GM18867 (cell line): ENCODE data around the gene LGALS3.

Experiments
- ATAC-seq: cut with Tn5 transposase; IDR thresholded peaks from one replicate; pipeline ENCODE4 v1.9.1; 2021; ENCODE audit warnings: mild to moderate bottlenecking, moderate library complexity; ENCODE audit not compliant: unreplicated experiment

Gene LGALS3

DNA sequence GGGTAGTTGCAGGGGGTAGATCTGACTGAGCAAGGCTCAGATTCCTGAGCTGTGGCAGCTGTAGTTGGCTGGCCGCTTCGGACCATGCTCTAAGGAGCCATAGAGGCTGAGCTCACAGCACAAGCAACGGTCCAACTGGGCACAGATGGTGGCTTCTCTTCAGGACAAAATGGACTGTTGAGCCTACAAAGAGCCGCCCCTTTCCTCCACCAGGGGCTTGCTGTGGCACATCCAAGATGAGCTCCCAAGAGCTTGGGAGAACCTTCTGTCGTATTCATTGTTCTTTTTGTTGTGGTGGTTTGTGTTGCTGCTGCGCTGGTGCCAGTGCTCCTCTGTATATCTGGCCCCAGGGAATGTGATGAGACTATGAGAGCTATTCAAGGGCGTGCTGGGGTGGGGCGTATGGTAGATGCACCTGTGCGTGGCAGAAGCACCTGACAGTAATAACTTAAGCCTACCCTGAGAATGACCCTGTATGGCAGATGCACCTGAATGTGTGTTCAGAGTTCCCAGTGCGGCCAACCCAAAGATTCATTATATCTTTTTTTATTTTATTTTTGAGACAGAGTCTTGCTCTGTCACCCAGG is 17.8 kb upstream of the LGALS3 start:
- no peak for ATAC-seq

DNA sequence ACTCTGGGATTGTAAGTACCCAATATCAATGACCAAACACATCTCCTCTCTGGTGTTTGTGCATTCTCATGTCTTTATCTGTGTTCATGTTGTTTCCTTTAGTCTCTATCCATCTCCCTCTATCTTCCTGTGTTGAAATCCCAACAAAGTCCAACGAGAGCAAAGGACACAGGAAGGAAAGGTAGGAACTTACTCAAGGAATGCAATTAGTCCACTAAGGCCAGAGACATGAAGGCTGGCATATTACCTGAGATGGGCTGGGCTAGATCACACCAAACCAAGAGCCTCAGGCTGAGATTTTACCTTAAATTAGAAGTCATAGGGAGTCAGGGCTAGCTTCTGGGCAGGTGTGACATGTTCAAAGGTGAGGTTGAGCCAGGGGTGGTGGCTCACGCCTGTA is 14.3 kb upstream of the LGALS3 start:
- no peak for ATAC-seq

DNA sequence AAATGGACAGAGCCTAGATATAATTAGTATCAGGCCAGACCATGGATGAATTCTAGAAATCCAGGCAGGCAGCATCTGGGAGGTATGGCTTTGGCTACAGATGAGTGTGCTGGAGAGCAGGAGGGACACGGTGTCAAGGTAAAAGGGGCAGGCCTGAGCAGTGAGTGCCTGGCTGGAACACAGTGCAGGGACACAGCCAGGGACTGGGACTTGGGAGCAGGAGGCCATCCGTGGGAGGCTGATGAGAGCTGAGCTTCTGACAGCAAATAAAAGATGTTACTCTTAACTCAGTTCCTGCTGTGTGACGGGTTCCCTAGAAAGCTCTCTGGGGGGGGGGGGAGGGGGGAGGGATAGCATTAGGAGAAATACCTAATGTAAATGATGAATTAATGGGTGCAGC is 13.6 kb upstream of the LGALS3 start:
- no peak for ATAC-seq

DNA sequence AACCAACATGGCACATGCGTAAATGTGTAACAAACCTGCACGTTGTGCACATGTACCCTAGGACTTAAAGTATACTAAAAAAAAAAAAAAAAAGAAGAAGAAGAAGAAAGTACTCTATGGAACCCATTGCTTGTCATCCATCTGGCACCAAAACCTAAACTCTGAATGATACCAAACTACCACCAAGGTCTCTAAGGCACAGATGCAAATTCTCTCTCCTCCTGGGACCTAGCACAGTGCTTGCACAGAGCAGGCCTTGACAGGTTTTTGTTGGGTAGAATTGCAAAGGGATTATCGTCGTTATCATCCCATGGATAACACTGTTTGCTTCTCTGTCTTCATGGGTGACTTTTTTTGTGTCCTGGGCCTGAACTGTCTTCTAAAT is 13.2 kb upstream of the LGALS3 start:
- ATAC-seq, result no peak

DNA sequence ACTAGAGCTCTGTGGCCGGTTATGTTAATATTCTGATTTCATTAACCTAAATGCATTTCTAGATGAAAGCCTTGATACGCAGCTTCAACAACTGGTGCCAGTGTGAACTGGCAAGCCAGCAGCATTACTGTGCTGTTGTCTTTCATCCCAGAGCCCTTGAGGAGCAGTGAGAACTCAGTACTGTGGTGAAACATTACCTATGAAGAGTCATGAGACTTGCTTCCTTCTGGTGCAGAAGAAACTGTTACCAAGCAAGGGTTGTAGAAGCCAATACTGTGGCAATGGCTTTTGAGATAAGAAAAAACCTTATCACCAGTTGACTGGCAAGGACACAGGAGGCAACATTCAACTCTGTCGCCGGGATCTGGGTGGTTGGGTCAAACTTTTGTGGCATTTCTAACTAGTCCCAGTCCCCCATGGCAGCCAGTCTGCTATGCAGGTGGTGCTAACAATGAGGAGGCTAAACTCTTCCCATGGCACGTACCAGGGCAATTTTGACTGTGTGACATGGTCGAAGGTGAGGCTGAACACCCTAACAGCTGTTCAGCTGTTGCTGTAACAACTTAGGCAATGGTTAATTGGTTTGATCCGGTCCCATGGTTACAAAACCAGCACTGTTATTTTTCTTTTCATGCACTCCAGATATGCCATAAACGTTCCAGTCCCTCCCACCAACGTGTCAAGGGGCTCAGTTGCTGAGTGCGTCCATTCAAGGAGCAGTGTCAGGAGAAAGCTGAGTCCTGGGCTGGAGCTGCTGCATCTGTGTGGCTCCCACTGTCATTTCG is 12.6 kb upstream of the LGALS3 start:
- ATAC-seq, result no peak

DNA sequence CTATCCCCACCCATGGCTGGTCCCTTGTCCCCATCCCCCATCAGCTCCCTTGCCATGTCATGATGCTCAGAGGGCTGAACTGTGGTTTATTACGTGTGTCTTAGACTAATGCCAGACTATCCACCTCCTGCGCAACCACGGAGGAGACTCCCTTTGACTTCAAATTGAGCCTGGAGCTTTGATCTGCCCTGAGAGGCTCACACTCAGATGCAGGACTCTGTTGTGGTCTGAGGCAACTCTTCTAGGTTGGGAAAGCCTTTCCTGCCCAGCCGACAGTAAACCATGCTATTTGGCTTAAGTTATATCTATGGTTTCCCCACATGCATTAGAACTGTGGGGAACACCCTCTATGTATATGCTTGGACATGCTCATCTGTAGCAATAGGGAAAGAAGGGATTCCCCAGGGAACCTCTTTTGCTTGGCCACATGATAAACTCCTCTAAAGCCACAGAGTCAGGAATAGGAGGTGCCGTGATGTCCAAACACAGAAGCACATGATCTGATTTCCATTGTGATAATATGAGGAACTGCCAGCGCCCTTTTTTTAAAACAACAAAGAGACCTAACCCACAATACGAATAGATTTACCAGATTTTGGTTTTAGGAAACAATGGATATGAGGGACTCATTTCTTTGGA is 11.1 kb upstream of the LGALS3 start:
- ATAC-seq, result no peak

DNA sequence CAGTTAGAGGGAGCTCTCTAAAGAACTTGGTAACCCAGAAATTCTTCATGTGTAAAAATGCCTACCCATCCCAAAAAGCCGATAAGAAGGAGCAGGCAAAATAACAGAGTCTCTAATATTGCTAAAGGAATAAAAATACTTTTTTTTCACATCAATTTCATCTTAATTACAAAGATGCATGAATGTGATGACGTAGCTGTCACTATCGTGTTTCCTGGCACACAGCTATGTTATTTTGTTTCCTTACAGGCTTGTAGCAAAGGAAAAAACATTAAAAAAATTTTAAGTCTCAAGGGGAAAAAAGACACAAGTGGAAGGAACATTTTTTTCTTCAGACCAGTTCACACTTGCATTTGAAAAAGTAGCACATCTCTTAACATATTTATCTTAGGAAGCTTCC is 10.3 kb upstream of the LGALS3 start:
- ATAC-seq, result no peak

DNA sequence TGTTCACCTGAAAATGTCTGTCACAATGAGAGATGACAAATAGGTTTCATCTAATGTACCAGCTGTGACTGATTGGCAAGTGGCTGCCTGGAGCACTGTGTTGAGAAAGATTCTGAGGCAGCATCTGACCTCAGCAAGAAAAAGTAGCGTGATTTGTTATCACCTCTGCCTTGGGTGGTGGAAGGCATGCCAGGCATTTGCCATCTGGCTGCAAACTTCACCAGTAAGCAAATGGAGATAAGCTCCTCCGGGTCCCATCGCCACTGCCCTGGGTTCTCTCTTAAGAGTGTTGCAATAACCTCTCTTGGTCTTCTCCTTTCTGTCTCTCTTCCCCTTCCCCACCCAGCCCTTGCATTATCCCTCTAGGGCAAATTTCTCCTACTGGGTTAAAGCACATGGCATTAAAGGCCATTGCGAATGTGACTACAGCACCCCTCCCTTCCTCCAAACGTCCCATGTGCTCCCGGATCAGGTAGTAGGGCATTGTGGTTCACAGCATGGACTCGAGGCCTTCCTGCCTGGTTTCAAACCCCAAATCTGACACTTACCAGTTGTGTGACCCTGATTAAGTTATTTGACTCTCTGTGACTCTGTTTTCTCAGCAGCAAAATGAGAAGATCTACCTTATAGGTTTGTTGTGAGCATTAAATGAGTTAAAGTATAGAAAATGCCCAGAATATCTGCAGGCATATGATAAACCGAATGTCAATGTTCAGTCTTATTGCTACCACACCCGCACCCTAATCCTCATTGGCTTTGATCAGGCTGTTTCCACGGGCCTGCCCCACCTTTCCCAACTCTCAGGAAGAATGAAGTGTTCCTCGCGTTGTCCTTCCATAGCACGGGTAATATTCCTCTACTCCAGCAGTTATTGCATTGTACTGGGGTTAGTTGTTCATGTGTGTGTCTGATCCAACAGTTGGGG is 8.2 kb upstream of the LGALS3 start:
- no peak for ATAC-seq

DNA sequence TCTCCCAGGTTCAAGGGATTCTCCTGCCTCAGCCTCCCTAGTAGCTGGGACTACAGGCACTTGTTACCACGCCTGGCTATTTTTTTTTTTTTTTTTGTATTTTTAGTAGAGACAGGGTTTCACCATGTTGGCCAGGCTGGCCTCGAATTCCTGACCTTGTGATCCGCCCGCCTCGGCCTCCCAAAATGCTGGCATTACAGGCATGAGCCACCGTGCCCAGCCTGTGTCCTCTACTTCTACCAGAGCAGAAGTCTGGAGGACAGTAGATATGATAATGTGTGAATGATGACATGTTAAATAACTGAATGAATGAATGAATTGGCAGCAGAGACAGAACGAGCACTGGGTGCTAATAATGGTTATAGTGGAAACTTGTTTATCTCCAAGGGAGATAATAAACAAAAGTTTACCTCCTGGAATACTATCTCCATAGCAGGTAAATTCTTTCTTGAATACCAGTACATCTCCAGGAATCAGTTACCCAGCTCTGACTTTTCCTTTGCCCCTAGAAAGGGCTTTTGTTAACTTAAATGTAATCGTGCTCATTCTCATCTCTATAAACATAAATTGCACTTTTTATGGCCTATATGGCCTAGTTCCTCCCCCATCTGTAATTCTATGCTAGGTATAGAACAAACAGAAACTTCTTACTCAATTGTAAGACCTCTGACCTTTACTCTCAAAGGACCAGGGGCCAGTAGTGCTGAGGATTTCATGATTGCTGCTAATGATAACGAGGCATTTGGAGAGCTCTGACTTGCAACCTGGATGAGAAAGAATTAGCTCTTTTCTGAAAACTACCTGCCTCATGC is 7.2 kb upstream of the LGALS3 start:
- ATAC-seq, result no peak

DNA sequence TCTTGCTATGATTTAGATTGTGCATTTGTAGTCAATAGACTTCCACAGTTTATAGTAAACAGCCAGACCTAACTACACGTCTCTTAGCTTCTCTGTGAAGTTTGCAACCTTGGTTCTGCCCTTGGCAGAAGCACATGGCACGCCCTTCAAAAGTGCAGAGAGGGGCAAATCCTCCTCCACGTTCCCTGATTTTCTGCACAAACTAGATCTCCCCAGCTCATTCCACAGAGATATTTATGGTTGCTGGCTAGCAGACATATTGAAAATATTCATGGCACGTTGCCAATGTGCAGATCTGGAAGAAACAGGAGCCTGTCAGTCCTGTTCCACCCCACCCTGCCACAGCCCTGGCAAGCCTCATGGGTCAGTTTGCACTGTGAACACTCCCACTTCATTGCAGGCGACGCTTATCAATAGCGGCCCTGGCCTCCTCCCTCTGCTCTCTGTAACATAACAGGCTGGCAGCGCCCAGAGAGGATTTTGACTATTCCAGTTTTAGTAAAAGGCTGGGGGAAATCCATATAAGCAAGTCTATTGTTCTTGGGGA is 6.5 kb upstream of the LGALS3 start:
- ATAC-seq, result no peak

DNA sequence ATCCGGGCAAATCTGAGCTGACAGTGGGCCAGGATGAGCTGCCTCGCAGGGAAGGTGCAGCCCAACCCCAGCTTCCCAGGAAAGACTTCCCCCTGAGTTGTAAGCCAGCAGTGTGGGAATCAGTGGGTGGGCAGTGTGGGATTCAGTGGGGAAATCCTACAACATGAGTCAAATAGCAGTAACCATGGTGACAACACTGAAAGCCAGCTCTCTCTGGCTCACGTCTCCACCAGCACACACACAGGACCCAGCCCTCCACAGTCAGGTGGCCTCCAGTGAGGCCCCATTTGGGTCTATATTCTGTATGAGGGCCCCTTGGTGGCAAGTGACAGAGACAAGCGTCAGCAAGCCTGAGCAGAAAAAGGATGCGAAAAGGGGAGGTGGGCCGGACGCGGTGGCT is 6.0 kb upstream of the LGALS3 start:
- ATAC-seq, result no peak

DNA sequence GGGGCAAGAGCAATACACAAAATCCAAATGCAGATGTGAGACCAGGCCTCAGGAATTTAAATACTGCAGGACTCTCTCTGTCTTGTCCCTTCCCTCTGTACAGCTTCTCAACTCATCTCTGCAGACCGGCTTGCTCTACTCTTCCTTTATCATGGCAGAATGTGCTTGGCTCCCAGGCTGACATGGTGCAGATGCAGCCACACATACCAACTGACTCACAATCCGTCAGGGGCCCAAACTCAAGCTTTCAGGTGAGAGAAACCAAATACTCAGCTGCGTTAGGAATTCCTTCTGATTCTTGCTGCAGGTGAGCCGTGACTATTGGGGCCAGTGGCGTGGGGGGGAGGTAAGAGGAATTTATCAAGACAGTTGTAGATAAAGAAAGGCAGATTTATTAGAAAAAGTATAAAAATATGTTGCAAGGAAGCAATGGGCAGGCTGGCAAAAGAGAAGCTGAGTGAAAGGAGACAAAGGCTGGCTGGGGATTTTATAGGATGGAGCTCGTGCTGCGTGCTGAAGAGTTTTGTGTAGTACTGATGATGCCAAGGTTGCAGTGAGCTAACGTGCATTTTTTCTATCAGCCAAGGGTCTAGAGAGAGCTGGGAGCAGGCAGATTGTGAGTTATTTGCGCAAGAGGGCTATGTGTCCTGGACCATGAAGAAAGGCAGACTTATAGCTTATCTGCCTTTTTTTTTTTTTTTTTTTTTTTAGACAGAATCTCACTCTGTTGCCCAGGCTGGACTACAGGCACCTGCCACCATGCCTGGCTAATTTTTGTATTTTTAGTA is 5.0 kb upstream of the LGALS3 start:
- no peak for ATAC-seq

DNA sequence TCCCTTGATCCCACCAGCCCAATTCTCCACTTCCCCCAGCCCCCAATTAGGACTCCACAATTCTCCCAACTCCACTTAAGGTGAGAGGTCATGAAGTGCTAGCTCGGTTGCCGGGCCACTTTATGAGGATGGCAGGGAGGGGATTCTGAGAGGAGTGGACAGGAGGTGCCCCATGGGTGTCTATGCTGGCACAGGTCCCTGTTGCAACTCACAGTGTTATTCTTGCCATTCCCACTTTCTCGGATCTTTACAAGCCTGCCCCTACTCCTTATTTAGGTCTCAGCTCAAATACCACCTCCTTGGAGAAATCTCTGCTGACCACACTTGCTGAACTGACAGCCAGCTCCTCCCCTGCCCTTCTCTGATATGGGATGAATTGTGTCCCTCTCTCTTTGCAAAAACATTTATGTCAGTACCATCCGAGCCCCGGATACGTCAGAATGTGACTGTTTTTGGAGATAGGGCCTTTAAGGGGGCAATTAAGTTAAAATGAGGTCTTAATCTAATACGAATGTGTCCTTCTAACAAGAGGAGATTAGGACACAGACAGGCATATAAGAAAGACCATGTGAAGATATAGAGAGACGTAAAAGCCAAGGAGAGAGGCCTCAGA is 4.2 kb upstream of the LGALS3 start:
- no peak for ATAC-seq

DNA sequence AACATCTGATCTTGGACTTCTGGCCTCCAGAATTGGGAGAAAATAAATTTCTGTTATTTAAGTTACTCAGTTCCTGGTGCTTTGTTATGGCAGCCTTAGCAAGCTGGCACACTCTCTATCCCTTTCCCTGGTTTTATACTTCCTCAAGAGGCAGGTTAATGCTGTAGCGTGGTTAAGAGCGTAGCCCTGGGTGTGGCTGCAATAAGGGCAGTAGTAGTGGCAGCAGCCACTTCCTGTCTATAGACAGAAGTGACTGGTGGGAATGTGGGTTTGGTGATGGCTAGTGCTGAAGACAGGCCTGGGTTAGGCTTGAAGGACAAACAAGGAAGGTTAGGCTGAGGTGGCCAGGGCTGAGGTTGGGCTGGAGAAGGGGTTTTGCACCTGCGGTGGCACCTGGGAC is 3.6 kb upstream of the LGALS3 start:
- no peak for ATAC-seq

DNA sequence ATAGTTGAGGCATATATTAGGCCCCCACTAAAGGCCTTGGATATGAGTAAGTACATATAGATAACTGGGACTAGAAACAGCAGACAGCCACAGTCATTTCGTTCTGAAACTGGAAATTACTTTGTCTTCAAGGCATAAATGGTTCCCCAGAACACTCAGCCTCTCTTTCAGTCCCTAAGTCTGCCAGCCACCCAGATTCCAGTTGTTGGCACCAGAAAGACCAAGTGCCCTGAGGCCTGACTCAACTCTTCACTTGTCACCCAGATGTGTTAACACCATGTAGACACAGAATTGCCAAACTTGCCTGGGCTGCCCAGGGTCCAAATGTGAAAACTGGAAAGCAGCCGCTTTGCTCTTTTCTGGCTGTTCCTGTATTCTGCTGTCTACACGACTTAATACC is 3.0 kb upstream of the LGALS3 start:
- ATAC-seq, result no peak

DNA sequence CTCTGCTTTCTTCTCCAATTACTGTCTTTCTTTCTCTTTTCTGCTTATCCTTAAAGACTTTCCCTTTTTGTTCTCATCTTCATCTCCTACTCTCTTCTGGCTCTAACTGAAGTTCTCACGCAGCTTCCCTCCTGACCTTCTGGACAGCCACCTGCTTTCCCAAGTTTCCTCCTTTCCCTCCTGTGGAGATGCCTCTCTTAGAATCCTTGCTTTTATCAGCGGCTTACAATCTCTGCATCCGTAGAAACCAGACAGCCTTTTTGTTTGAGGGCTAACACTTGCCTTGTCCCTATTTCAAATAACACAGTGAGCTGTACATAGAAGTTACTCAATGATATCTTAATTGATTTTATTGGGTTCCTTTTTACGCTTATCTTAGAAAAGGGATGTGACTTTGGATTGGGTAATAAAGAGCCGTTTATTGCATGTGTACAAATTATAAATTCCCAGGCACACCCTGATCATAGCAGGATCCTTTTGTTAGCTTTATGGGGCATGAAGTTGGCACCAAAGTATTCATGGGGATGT is 2.1 kb upstream of the LGALS3 start:
- ATAC-seq, result no peak

DNA sequence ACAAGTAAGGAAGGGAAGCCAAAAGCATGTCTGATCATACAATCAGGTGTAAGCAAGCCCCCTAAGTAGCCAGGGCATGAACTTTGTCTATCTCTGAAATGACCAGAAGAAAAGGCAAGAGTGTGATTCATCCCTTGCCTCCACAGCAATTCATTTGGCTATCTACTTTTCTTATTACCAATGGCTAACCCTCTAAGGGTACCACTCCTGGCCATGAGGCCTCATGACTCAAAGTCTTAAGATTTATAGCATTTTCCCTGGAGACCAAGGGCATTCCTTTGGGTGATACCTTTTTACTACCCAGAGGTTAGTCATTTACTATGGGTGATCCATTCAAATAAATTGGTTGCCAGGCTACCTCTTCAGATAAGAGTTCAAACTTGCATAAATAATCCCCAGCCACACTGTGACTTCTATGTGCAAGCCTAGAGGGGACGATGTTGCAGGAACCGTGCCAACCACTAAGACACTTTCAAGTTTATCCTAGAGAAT is 1.5 kb upstream of the LGALS3 start:
- no peak for ATAC-seq

DNA sequence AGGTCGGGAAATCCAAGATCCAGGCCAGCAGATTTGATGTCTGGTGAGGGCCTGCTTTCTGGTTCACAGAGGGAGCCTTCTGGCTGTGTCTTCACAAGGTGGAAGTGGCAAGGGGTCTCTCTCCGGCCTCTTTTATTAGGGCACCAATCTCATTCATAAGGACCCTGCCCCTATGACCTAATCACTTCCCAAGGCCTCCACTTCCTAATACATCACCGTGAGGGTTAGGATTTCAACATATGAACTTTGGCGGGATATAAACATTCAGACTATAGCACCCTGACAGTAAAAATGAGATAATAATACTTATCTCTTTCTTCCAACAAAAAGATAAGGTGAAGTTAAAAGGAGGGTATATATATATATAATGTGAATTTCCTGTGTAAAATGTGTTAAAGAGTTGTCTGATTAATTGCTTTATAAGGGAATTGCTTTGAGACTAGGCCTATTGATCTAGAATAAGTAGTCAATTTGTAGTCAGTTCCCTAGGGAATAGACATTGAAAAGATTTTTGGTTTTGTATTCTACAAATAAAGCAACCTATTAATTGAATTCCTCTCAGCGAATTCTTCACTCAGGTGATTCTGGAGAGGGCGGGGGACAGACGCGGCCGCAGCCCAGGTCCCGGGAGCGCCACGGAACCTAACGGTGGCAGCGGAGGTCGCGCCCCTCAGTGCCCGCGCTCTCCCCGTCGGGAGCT is 516 bp upstream of the LGALS3 start:
- ATAC-seq, result no peak
